Activated CD4-positive, alpha-beta T cell treated with anti-CD3 and anti-CD28 coated beads, Interleukin-2, amount 50 U/mL, for 16 hours (primary cell): ENCODE data around the gene PRKCA.
"Not testable (repeated sequence)": the region's sequence is repeated elsewhere in the genome, so short reads cannot be mapped to it uniquely, and the experiment has no call there.

Experiments
- DNase-seq: peaks from one replicate; pipeline ENCODE4 v3.0.0-alpha.2; 2020

Gene PRKCA

GRCh38 chr17:66301864-66302741 is at the start of gene PRKCA:
PRKCA (plus strand) TSS chr17:66302613.
- peak; percentile 77 for DNase-seq

GRCh38 chr17:66253458-66253857 is 49.0 kb upstream of the PRKCA start:
- DNase-seq: not testable (repeated sequence)

DNA sequence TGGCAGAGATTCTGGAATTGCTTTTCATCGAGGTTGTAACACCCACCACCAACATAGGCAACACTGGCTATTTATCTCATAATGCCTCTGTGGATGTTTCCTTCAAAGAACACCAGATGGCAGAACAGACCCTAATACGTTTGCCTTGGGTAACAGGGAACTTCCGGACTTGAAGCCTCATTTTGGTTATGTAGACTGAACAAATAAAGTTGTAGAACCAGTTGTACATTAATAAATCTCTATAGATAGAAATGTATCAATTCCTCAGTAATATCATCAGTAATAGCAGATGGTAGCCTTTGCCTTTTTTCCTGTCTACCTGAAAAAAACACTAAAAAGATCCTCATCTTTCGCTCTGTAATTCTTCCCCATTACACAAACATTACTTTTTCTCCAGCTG is 47.3 kb upstream of the PRKCA start:
- peak; percentile 77 for DNase-seq

- peak; percentile 27 for DNase-seq
Measured at GRCh38 chr17:66255527-66255971, 46.9 kb upstream of the PRKCA start.

DNA sequence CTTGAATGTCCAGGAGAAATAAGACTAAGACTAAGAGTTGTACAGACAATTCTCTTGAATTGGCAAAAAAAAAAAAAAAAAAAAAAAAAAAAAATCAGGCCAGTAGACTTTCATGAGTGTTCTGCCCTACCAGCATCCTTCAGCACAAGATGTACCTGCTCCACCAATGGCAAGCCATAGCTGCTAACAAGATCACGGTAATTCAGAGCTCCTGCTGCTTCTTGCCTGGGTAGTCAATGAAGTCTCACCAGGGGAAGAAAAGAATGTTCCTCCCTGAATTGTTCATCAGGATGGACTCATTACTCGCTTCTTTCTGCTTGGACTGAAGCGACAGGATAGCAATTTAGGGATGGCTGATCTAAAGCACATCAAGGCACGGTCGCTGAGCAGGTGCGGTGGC is 42.1 kb upstream of the PRKCA start:
- no peak for DNase-seq

DNA sequence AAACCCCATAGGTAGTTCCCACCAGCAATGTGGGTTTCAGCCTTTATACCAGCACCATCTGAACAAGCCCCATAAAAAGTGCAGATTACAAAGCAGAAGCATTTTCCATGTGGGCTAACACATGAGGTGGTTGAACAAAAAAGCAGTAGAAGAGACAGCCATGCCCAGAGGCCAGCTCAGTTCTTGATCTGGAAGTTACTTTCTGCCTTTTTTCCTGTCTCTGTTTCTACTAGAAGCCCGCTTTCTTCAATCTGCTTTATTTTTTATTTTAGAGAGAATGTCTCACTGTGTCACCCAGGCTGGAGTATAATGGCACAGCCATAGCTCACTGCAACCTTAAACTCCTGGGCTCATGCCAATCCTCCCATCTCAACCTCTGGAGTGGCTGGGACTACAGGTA is 41.7 kb upstream of the PRKCA start:
- DNase-seq: no peak

- no peak for DNase-seq
Measured at GRCh38 chr17:66262767-66263166, 39.6 kb upstream of the PRKCA start.

DNA sequence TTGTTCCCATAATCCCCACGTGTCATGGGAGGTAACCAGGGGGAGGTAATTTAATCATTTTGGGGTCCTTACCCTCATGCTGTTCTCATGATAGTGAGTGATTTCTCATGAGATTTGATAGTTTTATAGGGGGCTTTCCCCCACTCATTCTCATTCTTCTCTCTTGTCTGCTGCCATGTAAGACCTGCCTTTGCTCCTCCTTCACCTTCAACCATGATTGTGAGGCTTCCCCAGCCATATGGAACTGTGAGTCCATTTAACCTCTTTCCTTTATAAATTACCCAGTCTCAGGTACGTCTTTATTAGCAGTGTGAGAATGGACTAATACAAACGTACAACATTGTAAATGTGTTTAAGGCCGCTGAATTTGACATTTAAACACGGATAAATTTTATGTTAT is 37.7 kb upstream of the PRKCA start:
- DNase-seq: no peak

- no peak for DNase-seq
Measured at GRCh38 chr17:66268247-66268927, 34.0 kb upstream of the PRKCA start.

GRCh38 chr17:66270106-66270505 is 32.3 kb upstream of the PRKCA start:
- no peak for DNase-seq

DNA sequence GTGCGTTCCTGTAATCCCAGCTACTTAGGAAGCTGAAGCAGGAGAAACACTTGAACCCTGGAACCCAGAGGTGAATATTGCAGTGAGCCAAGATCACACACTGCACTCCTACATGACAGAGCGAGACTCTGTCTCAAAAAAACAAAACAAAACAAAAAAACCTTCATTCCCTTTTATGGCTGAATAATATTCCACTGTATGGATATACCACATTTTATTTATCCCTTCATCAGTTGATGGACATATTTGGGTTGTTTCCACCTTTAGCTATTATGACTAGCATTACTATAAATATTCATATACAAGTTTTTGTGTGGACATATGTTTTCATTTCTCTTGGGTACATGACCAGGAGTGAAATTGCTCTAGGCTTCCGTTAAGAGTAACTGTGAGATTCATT is 30.9 kb upstream of the PRKCA start:
- no peak for DNase-seq

DNA sequence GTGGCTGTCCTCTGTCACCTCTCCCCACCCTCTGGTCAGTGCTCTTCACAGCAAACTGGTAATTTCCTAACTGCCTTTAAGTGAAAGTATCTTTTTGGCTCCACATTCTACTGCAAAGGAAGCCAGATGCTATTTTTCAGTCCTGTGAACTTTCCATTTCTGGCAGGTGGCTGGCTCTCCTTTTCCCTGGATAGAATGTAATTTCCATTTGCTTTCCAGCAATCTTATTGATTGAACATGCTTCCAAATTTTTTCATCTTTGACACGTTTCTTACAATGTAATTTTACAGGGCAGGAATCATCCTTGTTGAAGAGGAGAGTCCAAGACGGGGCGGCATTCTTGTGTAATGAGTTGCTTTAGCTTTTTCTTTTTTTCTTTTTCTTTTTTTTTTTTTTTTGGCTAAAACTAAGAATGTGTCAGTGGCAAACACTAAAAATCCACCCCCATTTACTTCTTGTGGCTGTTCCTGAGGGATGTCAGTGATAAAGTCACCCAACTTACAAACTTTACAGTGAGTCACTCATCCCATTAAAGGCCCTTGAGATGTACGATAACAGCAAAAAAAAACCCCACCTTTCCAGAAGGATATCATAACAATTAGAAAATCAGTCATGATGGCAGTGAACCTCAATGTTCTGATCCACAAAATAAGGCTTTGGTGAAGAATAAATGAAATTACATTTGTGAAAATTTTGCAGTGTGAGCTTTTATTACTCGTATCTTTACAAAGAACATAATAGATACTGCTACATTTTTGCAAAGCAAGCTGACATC is 29.4 kb upstream of the PRKCA start:
- DNase-seq: no peak

DNA sequence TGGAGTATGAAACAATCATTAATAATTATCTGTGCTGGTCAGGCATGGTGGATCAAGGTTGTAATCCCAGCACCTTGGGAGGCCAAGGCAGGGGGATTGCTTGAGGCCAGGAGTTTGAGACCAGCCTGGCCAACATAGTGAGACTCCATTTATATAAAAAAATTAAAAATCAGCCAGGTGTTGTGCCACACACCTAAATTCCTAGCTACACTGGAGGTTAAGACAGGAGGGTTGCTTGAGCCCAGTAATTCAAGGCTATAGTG is 28.9 kb upstream of the PRKCA start:
- DNase-seq: no peak

GRCh38 chr17:66275651-66276050 is 26.8 kb upstream of the PRKCA start:
- no peak for DNase-seq

GRCh38 chr17:66276328-66276937 is 26.0 kb upstream of the PRKCA start:
- DNase-seq: no peak

DNA sequence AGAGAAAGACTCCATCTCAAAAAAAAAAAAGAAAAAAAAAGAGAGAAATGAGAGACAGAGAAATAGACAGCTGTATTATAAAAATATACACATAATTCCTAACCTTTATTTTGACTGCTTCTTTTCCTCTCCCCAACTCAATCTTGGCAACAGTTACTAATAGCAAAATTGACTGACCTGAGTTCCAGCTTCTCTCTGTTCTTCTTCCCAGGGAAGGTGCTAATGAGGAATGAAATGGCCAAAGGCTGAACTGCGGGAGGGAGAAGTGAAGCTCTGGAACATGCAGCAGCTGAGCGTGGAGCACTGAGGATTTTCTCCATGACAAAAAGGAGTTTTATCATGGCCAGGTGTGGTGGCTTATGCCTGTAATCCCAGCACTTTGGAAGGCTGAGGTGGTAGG is 25.2 kb upstream of the PRKCA start:
- no peak for DNase-seq

DNA sequence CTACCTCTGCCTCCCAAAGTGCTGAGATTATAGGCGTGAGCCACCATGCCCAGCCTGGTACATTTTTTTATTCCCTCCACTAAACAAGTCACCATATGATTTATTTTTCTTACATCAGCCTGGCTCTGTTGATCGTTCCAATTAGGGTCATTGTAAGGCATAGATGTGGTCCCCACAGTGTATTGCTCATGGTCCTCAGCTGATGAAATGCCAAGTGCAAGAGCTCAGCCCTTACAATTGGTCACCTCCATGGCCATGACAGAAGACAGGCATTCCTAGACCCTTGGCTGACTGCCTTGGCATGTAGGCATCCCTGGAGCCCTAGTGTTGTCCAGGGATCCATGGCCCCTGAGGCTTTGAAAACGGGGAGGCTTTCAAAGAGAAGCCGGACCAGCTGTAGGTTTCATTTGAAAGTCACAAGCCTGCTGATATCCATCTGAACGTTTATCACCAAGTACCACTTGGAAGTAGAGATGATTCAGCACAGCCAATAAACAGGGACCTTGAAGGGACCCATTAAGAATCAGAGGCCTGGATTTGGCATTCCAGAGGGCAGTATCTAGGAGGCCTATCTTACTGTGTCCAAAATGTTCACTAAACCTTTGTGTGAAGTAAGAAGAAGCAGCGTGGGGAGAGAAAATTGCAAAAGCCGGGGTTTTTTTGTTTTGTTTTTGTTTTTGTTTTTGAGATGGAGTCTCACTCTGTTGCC is 20.6 kb upstream of the PRKCA start:
- DNase-seq: no peak

DNA sequence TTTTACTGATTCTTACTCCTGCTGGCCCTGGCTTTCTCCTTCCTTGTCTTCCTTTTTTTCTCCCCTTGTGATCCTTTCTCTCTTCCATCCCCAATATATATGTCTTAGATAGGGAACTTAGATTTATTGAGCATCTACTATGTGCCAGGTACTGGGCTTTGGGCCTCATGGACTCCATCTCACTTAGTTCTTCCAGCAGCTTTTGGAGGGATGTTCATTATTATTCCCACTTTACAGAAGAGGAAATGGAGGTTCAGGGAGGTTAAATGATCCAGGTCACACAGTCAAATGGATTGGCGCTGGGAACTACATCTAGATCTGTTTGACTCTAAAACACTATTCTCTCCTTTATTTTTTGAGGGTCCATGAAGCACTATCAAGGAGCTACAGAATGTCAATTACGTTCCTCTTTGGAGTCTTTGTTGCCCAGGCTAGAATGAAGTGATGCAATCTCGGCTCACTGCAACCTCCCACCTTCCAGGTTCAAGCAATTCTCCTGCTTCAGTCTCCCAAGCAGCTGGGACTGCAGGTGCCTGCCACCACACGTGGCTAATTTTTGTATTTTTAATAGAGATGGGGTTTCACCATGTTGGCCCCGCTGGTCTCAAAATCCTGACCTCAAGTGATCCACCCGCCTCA is 19.0 kb upstream of the PRKCA start:
- DNase-seq: no peak

DNA sequence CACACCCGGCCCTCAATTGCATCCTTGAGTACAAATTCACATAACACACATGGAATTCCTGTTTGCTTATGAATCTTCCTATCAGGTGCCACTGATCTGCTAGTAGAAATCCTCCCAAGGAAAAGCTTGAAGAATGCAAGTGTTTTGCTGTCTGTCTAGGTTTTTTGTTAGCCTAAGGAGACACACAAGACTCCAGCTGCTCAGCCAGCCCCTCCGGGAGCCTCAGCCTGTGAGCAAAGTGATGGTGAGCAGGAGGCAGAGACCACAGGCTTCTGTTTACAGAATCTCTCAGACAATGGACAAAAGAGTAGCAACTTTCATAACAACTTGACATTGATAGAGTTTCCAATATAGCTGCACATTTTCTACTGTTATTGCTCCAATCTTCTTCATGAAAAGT is 18.4 kb upstream of the PRKCA start:
- no peak for DNase-seq

DNA sequence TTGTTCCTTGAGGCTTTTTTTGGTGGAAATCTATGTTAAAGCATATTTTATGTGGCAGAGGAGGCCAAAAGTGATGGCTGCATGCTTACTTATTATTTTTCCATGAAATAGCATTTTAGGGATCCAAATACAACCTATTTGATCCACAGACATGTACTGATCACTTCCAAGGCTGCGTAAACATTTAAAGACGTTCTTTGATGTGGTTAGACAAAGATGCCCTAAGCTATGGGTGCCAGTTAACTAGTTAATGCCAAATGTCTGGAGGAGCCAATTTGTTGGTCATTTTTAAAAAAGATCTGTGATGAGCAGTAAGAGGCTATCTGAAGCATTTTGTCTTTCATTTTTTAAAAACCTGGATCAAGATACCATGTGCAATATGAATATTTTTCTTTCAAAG is 17.3 kb upstream of the PRKCA start:
- no peak for DNase-seq

DNA sequence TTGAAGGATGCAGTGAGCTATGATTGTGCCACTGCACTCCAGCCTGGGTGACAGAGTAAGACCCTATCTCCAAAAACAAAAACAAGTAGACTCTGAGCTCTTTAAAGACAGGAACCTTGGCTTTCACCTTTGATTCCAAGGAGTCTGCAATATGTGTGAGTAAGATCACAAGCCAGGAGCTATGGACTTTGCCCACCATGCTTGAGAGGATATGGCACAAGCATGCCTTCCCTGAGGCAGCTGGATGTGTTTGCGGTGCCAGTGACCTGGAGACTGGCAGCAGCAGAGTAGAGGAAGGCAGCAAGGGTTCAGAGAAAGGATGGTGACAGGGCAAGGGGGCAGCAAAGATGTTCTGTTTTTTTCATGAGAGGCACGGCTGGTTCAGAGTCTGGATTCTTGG is 14.5 kb upstream of the PRKCA start:
- no peak for DNase-seq

DNA sequence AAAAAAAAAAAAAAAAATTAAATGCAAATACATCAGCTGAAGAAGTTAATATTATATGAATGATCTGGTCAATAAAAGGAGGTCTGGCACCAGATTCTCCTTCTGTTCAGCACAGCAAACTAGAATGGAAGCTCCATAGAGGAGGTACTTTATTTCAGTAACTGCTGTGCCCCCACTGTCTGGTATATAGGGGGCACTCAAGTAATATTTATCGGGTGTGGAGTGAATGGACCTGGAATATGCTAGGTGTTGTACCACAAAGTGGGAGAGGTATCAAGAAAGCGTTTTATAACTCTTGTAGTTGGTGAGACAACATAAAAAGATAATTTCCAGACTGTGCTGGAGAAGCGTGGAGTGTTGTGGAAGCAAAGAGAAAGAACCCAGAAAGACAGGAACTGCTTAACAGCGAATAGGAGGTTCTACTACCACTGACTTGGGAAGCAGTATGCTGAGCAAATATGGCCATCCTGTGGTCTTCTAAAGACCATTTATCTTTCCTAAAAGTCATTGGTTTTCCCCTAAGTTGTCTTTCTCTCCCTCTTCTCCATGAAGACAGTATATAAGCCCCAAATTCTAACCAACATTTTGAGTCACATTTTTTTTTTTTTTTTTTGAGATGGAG is 12.2 kb upstream of the PRKCA start:
- no peak for DNase-seq
